A673 (cell line): ENCODE results near the gene RNF213. TPM values are rescaled to one million over a fixed set of nuclear protein-coding genes. Genes with fewer than 3 reads are reported as not detected.

Experiments
- BruUV-seq: library from RNA; stranded (reverse); fragments of 400-500 nt; replicated peaks from 2 replicates; lab custom pipeline; 2021; lab: Mats Ljungman, UMichigan
- CTCF ChIA-PET: fragments of 300-600 bp; sonication (Branson Sonifier 250); formaldehyde crosslinking; loops from one replicate; lab custom pipeline; 2022; ENCODE audit warnings: antibody characterized with exemption; lab: Charles Lee
- POLR2A ChIA-PET: fragments of 300-600 bp; sonication (Branson Sonifier 250); formaldehyde crosslinking; loops from one replicate; lab custom pipeline; 2022; ENCODE audit warnings: antibody characterized with exemption; ENCODE audit not compliant: low non-redundant PET; lab: Charles Lee
- DNase-seq: peaks from one replicate; pipeline ENCODE4 v3.0.0-alpha.2; 2015; ENCODE audit warnings: low spot score
- H3K27ac ChIP-seq: fragments of 200-600 bp; sonication (generic); 2 replicates; pipeline ENCODE4 v1.5.1; 2016; ENCODE audit warnings: mixed run types, low read depth, mild to moderate bottlenecking, mixed read lengths, antibody characterized with exemption, low read length; ENCODE audit not compliant: poor library complexity, severe bottlenecking
- H3K27me3 ChIP-seq: fragments of 200-600 bp; sonication (generic); replicated peaks from 2 replicates; pipeline ENCODE4 v1.6.1; 2017; ENCODE audit warnings: mixed run types, low read depth, mild to moderate bottlenecking, mixed read lengths, antibody characterized with exemption, low read length; ENCODE audit not compliant: insufficient read depth, poor library complexity
- H3K36me3 ChIP-seq: fragments of 200-600 bp; sonication (generic); 2 replicates; pipeline ENCODE4 v1.6.1; 2016; ENCODE audit warnings: mixed run types, mild to moderate bottlenecking, mixed read lengths, antibody characterized with exemption, low read length; ENCODE audit not compliant: insufficient read depth, poor library complexity, severe bottlenecking
- H3K4me1 ChIP-seq: fragments of 200-600 bp; sonication (generic); 2 replicates; pipeline ENCODE4 v1.6.1; 2017; ENCODE audit warnings: mixed run types, mild to moderate bottlenecking, mixed read lengths, antibody characterized with exemption, low read length; ENCODE audit not compliant: insufficient read depth, poor library complexity, severe bottlenecking
- H3K4me3 ChIP-seq: fragments of 200-600 bp; sonication (generic); 2 replicates; pipeline ENCODE4 v1.5.1; 2016; ENCODE audit warnings: low read depth, mixed run types, mild to moderate bottlenecking, mixed read lengths, low read length; ENCODE audit not compliant: poor library complexity, severe bottlenecking
- H3K9me3 ChIP-seq: fragments of 200-600 bp; sonication (generic); 2 replicates; pipeline ENCODE4 v1.6.1; 2016; ENCODE audit warnings: mixed run types, low read depth, mild to moderate bottlenecking, mixed read lengths, antibody characterized with exemption, low read length; ENCODE audit not compliant: poor library complexity, severe bottlenecking
- EZH2 ChIP-seq: fragments of 200-600 bp; sonication (generic); IDR thresholded peaks from 2 replicates; pipeline ENCODE4 v1.6.1; 2017; ENCODE audit warnings: borderline replicate concordance, low read depth, mild to moderate bottlenecking, mixed read lengths, antibody characterized with exemption, low read length; ENCODE audit not compliant: poor library complexity, severe bottlenecking
- intact Hi-C: fragments of 100-400 bp; cut with micrococcal nuclease; formaldehyde crosslinking; loops from one replicate; pipeline ENCODE4 v1.10.0; 2022; ENCODE audit not compliant: unreplicated experiment
- total RNA-seq: library from RNA; stranded (reverse); gene quantifications from 2 replicates; pipeline ENCODE4 v1.2.3, GENCODE V29; 2021
- TF ChIP-seq, protein P1 (sequence below): fragments of 300-800, 200-600 bp; sonication (generic); conservative IDR thresholded peaks from 2 replicates; pipeline ENCODE4 v1.5.1; 2017; ENCODE audit warnings: low read depth, mild to moderate bottlenecking, antibody characterized with exemption, low read length, moderate library complexity, mixed read lengths

Gene RNF213
- total RNA-seq, 1 experiment from 2014 or later = 78.0 TPM

DNA sequence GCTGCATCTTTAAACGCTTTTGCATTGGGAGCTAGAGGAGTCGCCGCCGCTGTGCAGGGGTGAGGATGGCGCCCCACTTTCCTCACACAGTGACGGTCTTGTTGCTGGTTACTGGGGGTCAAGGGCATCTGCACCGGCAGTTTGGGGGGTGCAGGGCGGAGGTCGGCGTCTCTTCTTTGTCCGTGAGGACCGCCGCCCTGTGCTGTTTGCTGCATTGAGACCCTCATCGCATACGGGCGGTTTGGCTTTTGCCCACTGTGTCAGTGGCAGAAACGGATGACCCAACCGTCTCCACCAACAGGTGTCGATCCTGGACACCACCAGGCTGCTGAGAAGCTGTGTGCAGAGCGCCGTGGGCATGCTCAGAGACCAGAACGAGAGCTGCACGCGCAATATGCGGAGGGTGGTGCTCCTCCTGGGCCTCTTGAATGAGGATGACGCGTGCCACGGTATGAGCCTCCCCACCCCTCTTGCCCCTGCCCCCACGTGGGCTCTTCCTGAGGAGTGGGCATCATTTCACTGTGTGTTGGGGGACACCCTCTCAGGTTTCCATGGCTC is 93.1 kb downstream of the RNF213 start:
- POLR2A ChIA-PET = no interaction called here
- TF ChIP-seq, protein P1, sequence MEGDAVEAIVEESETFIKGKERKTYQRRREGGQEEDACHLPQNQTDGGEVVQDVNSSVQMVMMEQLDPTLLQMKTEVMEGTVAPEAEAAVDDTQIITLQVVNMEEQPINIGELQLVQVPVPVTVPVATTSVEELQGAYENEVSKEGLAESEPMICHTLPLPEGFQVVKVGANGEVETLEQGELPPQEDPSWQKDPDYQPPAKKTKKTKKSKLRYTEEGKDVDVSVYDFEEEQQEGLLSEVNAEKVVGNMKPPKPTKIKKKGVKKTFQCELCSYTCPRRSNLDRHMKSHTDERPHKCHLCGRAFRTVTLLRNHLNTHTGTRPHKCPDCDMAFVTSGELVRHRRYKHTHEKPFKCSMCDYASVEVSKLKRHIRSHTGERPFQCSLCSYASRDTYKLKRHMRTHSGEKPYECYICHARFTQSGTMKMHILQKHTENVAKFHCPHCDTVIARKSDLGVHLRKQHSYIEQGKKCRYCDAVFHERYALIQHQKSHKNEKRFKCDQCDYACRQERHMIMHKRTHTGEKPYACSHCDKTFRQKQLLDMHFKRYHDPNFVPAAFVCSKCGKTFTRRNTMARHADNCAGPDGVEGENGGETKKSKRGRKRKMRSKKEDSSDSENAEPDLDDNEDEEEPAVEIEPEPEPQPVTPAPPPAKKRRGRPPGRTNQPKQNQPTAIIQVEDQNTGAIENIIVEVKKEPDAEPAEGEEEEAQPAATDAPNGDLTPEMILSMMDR = no peak
- no peak for TF ChIP-seq EZH2
- CTCF ChIA-PET = no interaction called here
- Histone ChIP-seq H3K27ac (no peak overlapping the region), H3K36me3 (peaks cover 48% of the 10 kb centered on the region), H3K27me3 (no peaks in the 10 kb centered on the region), H3K4me3 (no peak overlapping the region), H3K9me3 (no peaks in the 10 kb centered on the region), H3K4me1 (no peaks in the 10 kb centered on the region)
- no peak for DNase-seq
- intact Hi-C loops = no loop called here
- no TSS peak for BruUV-seq

DNA sequence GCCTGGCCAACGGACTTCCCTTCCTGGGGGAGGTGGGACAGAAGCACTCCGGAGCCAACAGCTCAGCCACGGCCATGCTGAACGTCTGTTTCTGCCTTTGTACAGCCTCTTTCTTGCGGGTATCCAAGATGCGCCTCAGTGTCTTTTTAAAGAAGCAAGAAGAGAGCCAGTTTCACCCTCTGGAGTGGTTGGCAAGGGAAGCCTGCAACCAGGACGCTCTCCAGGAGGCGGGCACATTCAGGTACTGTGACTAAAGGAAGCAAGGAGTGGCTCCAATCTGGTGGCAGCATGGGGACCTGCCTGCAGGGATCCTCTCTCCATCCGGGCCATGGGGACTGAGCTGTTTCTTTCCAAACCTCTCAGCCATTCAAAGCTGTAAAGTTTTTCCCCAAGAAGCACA is 93.7 kb downstream of the RNF213 start:
- H3K27me3 ChIP-seq = no peaks in the 10 kb centered on the region
- TF ChIP-seq EZH2 = no peak
- TF ChIP-seq, protein P1 = no peak
- peaks cover 52% of the 10 kb centered on the region for H3K36me3 ChIP-seq
- H3K9me3 ChIP-seq = no peaks in the 10 kb centered on the region
- H3K4me3 ChIP-seq = no peak overlapping the region
- DNase-seq = no peak
- BruUV-seq = no TSS peak
- ChIA-PET CTCF (no interaction called here), POLR2A (no interaction called here)
- no peaks in the 10 kb centered on the region for H3K4me1 ChIP-seq
- intact Hi-C loops = no loop called here
- no peak overlapping the region for H3K27ac ChIP-seq

DNA sequence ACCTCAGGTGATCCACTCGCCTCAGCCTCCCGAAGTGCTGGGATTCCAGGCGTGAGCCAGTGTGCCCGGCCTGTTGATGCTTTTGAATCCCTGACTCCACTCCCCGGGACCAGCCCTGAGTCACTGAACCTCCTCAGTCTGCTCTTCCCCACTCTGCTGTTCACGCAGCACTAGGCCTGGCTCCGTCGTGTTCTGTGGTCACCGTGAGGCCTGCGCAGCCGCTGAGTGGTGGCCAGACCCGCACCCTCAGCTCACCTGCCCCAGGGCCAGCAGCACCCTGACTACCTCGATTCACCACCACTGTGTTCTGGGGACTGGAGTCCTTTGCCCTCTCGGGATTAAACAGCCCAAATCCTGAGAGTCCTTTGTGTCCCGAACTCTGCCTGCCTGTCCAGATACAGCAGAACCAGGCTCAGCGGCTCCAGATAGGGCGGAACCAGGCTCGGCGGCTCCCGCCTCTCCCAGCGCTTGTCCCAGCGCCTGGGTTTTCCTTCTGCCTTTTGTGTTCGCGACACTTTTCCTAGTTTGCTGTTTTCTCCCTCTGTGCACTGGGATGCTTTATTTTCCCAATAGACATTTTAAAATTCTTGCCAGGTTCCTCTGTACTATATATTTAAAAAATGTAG is 95.7 kb downstream of the RNF213 start:
- H3K4me3 ChIP-seq = no peak overlapping the region
- no peaks in the 10 kb centered on the region for H3K9me3 ChIP-seq
- ChIA-PET POLR2A (no interaction called here), CTCF (no interaction called here)
- TF ChIP-seq EZH2 = no peak
- TF ChIP-seq, protein P1 = no peak
- intact Hi-C loops = no loop called here
- no TSS peak for BruUV-seq
- H3K27ac ChIP-seq = no peak overlapping the region
- no peak for DNase-seq
- peaks cover 61% of the 10 kb centered on the region for H3K36me3 ChIP-seq
- no peaks in the 10 kb centered on the region for H3K27me3 ChIP-seq
- no peaks in the 10 kb centered on the region for H3K4me1 ChIP-seq
